ENCODE measurements around the gene SKOR1.

Gene SKOR1

GRCh38 chr15:67833710-67834511 is 8.6 kb downstream of the SKOR1 start:
- DNase-seq, result no peak

GRCh38 chr15:67834581-67835296 is 9.4 kb downstream of the SKOR1 start:
- no peak for DNase-seq

- DNase-seq, result no peak
Measured at GRCh38 chr15:67835297-67836133, 10.2 kb downstream of the SKOR1 start.

- no peak for DNase-seq
Measured at GRCh38 chr15:67836134-67836455, 10.8 kb downstream of the SKOR1 start.

DNA sequence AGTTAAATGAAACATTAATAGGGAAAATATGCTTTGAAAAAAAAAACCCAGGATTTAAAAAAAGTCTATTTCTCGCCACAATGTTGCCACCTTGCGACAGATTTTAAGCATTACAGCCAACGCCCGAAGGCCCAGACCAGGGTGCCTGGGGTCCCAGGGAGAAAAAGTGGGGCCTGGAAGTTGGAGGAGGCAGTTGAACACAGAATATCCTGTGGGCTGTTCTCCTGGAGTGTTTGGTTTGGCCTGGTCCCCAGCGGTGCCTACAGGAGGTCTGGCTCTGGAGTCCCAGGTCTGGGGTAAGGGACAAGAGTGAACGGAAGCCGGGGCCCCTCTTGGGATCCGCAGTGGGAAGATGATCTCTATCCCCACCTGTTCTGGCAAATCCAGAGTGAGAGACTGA is 11.2 kb downstream of the SKOR1 start:
- DNase-seq, result no peak

DNA sequence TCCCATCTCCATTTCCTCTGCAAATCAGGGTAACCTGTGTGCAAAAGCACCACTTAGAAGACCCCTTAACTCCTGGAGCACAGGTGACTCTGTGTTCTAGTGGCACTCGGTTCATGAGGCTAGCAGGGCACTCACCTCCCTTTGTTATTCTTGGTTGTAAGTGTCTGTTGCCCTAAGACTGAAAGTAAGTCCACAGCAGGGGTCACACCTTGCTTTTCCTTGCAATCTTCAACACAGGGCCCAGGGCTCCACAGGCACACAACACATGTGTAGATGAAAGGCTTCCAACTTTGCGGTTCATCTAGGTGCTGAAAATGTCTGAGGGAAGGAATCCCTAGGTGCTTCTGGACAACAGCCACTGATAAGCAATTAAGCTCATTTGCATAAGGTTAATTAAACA is 11.6 kb downstream of the SKOR1 start:
- no peak for DNase-seq

DNA sequence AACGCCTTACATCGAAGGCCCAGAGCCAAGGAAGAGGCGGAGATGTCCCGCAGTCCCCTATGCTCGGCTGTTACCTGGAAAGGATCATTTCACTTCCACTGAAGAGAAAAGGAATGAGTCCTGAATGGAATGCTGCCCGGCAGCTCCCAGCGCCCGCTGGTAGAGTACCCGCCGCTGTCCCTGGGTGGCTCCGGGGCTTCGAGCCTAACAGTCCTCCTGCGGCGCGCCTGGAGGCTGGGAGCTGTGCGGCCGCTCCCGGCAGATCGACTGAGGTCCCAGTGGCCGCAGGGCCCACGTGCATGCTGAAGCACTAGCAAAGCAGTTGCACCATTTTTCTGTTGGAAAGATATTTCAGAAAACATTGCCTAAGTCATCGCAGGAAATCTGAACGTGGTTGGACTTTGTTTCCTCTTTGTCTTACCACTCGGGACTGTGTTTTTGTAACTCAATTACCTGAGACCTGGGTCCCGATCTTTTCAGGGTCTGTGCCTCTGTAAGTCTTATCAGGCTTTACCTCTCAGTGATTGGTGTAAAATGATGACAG is 13.6 kb downstream of the SKOR1 start:
- DNase-seq, result no peak

DNA sequence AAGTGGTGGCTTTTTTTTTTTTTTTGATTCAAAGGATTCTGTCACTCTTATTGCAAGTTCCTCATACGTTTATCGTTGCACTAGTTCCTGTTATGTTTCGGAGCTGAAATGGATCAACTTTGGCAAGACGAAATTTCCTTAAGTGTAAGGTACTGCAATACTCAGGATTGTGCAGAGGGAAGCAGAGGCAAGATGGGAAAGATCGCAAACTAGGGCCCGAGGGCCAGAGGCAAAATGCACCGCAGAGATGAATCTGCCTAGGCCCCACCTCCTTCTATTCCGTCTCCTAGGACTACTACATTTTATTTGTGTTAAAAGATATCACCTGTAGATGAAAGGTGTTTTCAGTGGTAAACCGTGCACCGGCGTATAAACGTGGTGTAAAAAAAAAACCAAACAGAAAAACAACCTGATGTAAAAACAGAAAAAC is 14.2 kb downstream of the SKOR1 start:
- DNase-seq, result peak; percentile 71

- peak; percentile 74 for DNase-seq
Measured at GRCh38 chr15:67839929-67840748, 14.8 kb downstream of the SKOR1 start, which contains the start of gene RNU6-1. Gene RNU6-1, minus strand, starts transcription at chr15:67840045.

GRCh38 chr15:67840749-67841512 is 15.6 kb downstream of the SKOR1 start:
- peak; percentile 43 for DNase-seq

- DNase-seq, result no peak
Measured at GRCh38 chr15:67841513-67841762, 16.1 kb downstream of the SKOR1 start.

DNA sequence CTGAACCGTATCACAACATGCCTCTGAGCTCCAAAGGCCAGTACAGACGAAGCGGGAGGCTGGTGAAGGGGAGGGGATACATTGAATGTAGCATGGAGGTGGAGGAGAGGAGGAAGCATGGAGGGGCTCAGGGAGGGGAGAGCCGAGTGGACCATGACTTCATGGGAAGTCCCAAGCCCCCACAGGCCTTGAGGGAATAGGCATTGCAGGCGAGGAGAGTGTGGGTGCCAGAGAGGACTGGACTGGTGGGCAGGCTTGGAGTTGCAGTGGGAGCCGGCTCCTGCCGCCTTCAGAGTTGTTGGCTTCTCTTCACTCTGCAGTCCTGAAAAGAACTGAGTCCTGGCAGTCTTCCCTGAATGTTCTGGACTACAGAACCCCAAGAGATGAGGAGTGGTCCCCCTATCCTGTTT is 17.8 kb downstream of the SKOR1 start:
- DNase-seq, result no peak

DNA sequence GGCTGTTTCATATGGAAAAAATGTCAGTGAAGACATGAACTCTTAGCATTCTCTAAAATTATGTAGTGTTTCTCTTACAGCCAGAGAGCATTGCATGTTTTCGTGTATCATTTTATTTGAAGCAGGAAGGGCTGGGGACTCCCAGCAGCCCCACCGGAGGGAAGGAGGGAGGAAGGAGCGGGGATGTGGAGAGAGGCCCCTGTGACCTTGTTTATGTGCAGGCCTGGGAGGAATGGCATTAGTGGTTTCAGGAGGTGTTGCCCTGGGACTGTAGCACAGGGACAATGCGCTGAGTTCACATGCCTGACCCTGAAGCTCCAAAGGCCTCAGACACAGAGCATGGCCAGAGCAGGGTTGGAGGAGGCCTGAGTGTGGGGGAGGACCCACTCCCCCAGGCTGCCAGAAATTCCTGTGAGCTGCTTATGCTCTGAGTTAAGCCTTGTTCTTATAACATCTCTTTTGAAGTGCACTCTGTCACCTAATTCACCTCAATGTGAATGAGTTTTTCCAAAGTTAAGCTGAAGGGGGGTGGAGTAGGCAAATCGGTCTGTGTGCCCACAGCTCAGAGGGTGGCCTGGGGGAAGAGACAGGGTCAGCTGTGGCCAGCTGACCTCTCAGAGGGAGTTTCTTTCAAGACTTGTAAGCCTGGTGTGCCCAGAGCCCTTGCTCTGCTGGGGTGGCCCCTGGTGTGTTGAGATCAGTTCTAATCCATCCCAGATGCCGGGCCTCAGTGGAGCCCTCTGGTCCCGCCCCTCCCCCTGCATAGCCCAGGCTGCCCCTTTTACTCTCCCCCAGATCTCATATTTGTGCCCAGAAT is 18.5 kb downstream of the SKOR1 start:
- DNase-seq, result no peak

DNA sequence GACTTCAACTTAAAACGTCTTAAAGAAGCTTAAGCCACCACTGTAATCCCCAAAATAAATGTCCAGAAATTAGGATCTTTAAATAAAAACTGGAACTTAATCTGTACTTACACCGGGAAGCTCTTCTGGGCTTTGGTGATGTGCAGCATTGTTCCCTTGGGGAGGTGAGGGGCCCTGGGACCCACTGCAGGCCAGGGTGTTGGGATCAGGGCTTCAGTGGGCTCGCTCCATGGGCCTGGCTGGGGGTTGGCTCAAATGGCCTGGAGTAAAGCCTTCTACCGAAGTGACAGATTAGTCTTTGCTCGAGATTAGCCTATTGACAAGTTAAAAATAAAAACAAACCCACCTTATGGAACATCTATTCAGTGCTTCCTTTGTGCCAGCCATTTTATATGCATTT is 20.7 kb downstream of the SKOR1 start:
- no peak for DNase-seq

DNA sequence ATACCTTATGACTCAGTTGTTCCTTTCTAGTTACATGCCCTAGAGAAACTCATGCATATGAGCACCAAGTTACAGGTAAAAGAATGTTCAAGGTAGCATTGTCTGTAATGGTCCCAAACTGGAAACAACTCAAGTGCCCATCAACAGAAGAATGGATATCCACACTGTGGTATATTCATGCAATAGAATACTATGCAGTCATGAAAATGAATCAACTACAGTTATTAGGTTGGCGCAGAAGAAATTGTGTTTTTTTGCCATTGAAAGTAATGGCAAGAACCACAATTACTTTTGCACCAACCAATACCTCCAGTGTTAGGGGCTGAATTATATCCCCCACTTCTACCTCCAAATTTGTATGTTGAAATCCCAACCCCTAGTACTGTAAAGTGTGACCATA is 24.2 kb downstream of the SKOR1 start:
- DNase-seq, result no peak

DNA sequence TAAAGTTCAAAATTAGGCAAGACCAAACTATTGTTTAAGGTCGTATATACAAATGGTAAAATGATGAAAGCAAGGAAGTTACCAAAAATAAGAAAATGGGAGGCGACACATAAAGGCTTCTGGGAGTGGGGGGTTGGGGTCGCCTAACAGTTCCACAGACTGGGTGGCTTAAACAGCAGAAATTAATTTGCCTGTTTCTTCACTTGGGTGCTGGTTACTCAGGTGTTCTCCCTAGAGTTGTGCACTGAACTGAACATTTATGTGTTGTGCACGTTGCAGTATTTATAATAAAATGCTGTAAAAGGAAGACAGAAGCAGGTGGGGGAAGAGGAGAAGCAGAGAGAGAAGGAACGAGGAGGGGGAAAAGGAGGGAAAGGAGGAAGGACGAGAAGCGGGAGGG is 25.0 kb downstream of the SKOR1 start:
- DNase-seq, result no peak

DNA sequence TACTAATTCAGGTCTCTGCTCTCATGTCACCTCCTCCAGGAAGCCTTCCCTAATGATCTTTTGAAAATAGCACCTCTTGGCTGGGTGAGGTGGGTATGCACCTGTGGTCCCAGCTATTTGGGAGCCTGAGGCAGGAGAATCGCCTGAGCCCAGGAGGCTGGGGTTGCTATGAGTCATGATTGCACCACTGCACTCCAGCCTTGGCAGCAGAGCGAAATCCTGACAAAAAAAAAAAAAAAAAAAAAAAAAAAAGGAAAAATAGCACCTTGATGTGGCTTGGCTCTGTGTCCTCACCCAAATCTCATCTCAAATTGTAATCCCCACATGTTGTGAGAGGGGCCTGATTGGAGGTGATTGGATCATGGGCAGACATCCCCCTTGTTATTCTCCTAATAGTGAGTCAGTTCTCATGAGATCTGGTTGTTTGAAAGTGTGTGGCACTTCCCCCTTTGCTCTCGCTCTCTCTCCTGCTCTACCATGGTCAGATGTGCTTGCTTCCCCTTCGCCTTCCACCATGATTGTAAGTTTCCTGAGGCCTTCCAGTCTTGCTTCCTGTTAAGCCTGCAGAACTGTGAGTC is 25.8 kb downstream of the SKOR1 start:
- DNase-seq, result no peak

DNA sequence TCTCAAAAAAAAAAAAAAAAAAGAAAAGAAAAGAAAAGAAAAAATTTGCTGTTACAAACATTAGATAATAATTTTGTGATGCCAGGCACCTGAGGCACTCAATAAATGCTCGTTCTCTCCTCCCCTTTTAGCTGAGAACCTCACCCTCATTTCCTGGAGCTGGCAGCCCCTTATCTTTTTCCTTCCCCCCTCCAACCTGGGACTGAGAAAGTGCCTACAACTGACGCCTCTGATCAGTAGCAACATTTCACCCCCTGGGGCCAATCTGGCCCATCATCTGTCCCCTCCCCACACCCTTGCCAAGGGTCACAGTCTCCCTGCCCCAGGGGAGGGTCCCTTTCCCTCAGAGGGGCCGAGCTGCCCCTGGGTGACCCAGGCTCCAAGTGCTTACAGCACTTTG is 27.1 kb downstream of the SKOR1 start:
- no peak for DNase-seq

DNA sequence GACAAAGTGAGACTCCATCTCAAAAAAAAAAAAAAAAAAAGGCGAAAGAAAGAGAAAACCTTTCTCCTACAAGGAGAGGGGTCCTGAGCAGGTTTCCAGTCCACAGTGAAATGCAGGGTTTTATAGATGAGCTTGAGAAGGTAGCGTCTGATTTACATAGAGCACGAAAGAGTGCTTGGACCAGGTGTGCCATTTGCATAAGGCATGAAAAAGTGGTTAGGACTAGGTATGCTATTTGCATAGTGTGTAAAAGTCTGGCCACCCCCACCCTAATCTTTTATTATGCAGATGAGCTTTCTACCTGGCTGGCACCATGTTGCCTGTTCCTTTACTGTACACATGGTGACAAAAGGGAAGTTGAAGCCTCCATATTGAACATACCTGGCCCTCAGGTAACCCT is 28.1 kb downstream of the SKOR1 start:
- DNase-seq, result no peak

DNA sequence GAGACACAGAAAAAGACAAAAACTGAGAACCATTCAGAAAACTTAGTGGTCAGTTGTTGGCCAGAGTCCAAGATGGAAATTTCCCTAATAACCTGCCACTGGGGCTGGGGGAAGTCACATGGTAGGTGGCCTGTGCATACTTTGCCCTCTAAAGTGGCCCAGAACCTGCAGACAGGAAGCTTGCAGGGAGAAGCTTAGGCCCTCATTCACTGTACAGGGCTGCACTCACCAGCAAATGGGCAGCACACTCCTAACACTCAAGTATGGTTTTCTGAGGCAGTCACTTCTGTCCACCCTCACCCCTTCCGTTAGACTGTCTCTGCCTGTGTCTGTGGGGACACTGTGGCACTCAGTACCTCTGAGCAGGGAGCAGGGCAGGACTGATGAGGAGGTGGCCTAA is 29.0 kb downstream of the SKOR1 start:
- no peak for DNase-seq

DNA sequence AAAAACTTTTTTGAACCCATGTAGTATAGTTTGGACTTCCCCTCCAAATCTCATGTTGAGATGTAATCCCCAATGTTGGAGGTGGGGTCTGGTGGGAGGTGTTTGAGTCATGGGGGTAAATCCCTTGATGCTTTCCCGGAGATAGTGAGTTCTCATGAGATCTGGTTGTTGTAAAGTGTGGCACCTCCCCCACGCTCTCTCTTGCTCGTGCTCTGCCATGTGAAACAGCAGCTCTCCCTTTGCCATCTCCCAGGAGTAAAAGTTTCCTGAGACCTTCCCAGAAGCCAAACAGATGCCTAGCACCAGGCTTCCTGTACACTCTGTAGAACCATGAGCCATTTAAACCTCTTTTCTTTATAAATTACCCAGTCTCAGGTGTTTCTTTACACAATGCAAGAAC is 30.5 kb downstream of the SKOR1 start:
- no peak for DNase-seq
